GM21423 (cell line): Measurements from ENCODE around the gene DACH1.
"Not testable (repeated sequence)": the region's sequence is repeated elsewhere in the genome, so short reads cannot be mapped to it uniquely, and the experiment has no call there.

ENCODE experiments used
- ATAC-seq: cut with Tn5 transposase; IDR thresholded peaks from one replicate; pipeline ENCODE4 v1.9.1; 2021; ENCODE audit warnings: mild to moderate bottlenecking, moderate library complexity; ENCODE audit not compliant: unreplicated experiment

DACH1 gene

DNA sequence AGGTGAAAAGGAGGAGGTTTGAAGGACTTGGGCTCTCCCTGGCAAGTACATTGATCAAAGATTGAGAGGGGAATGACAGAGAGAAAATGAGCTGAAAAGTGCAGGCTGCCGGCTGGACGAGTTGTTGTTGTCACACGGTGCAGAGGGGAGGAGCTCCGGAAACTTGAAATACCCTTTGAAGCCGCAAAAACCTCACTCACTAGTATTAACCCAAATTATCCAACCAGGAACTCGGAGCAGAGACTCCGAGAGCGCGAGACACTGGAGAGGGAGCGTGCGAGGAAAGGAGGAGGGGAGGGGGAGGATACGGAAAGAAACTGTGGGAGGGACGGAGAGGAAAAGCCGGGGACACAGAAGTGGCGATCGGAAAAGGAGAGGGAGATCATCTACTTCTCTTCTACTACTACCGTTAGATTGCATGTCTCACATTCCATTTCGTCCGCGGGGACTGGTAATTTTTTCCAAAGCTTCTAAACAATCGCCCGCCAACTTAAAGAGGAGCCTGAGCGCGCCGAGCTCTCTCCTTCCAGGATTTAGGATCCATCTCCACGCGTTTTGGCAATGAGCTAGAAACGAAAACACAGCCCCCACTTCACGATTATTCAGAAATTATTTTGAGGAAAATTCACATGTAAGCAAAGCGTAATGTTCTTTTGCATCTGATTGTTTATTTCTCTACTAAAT, at the start of gene DACH1:
TSS of gene DACH1 (minus strand) at position 74 of the 684 bp plus-strand sequence.
- ATAC-seq = peak; percentile 38

DNA sequence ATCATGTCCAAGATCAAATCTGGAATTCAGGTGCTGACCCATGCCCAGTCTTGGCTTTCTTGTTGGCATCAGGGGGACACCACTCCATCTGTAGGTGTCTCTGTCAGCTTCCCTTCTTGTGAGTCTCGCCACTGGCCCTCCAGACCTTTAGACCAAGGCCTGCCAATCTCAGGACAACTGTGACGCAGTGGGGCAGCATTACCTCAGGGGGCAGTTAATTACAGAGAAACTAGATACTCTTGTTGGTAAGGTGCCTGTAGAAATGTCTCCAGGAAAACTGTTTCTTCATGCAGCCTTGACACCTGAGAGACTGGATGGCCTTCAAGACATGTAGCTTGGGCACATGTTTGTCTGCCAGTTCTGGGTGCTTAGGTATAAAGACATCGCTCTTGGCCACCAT, 46.7 kb upstream of the DACH1 start:
- no peak for ATAC-seq

GRCh38 chr13:71912524-71912923, 45.5 kb upstream of the DACH1 start:
- no peak for ATAC-seq

DNA sequence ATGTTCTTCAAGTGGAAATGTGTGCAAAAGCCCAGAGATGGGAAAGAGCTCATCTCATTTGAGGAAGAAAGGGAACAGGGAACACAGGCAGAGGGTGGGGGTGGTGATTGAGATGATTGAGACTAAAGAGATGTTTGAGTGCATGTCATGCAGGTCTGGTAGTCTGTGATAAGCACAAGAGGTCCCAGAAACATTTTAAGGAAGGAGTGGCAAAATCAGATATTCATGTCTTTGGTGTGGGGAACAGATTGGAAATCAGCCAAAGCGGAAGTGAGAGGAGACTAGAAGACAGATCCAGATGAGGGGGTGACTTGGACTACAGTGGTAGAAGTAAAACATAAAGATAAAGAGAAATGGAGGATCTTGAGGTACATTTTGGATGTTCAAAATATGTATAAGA, 39.4 kb upstream of the DACH1 start:
- ATAC-seq = no peak

DNA sequence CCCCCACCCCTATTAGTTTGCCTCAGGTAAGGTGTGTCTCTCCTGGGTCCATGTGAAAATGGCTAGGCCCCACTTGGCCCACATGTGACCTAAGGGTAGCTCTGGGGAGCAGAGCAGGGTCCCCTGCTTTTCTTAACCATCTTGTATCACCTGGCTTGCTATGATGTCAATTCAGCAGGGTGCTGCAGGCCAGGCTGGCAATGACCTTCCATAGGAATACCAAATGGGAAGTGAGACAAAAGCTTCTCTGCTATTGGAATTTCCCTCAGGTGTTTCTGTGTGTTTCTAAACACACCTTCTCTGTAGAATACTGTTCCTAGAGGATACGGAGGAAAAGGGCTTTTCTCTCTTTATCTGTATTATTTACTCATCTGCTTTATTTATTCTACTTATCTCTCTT, 35.7 kb upstream of the DACH1 start:
- no peak for ATAC-seq

GRCh38 chr13:71893506-71893905, 26.5 kb upstream of the DACH1 start:
- not testable (repeated sequence) for ATAC-seq

DNA sequence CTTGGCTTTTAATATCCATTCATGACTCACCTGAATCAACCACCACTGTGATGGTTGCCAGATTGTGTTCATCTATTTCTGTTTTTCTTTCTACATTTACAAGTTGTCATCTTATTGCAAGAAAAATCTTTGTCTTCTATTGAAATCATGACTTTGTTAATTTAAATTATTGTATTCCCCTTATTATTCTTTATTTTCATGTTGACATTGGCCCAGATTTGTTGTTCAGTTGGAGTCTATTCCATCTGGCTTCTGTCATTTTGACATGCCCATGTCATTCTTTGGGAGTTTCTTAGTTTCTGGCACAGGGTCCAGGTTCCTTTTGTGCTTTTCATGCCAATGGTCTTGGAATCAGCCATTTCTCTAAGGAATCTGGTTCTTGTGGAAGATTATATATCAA, 19.9 kb upstream of the DACH1 start:
- no peak for ATAC-seq

- no peak for ATAC-seq
These were observed 15.1 kb upstream of the DACH1 start for GRCh38 chr13:71882120-71882519.

DNA sequence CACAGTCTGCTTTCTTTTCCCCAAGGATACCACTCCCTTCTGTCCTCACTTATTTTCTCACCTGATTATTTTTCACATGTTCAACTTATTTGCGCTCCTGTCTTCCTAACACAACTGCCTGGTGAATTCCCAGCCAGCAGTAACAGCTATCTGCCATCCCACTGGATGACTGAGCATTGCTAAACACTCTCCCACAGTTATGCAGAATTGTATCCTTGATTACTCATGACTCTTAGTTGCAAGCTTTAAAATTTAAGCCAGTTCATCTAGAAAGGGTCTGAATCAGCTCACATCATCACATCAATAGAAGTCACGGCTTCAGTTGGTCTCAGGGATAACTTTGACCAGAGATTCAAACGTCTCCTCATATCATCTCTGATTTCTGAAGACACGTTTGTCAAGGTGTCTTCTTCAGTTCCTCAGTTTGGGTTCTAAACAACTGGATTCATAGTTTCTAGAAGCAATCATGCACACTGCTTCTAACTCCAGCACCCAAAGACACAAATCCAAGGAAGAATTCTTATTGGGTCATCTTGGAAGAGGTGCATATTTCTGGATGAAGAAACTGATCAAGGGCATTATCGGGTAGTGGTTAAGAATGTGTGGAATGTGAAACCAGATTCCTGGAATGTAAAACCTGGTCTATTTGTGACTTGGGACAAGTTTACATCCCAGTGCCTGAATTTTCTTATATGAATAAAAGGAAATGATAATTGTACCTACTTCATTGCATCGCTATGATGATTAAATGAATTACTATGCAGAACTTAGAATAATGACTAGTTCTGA, 13.9 kb upstream of the DACH1 start:
- ATAC-seq = no peak

GRCh38 chr13:71879808-71880344, 12.9 kb upstream of the DACH1 start:
- no peak for ATAC-seq

- ATAC-seq = peak; percentile 97
These were observed 12.1 kb upstream of the DACH1 start for GRCh38 chr13:71879129-71879535.

DNA sequence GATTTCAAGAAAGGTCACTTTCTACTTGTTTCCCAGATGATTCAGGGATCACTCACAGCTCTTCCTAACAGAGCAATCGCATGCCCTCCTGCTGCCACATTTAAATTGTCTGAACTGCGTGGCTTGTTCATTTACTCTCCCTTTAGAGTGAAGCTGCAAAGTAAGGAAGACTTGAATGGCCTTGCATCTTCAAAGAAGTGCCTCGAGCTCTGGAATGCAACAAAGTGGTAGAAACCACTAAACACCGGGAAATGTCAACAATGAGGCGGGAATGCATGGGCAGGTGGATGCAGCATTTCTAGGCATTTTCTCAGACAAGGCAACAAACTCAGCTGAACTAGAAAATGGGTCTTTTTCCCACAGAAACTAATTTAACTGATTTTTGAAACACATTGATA, 10.3 kb upstream of the DACH1 start:
- no peak for ATAC-seq

GRCh38 chr13:71876648-71877255, 9.7 kb upstream of the DACH1 start:
- no peak for ATAC-seq

DNA sequence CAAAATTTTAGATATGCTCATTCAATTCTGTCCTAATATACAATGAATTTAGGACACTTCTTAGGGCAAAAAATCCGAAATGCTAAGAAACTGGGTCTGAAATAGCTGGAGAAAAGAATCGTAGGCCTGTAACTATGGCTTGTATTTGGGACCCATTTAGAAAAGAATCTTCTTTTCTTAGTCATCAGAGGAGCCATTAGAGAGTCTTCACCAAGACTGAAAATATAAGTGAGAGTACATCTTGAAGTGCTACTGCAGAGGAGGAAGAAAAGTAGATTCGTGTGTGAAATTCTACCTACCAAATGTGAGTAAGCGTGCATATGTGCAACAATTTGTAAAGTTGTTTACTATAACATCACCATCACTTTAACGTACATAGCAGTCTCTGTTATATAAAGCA, 8.8 kb upstream of the DACH1 start:
- no peak for ATAC-seq

DNA sequence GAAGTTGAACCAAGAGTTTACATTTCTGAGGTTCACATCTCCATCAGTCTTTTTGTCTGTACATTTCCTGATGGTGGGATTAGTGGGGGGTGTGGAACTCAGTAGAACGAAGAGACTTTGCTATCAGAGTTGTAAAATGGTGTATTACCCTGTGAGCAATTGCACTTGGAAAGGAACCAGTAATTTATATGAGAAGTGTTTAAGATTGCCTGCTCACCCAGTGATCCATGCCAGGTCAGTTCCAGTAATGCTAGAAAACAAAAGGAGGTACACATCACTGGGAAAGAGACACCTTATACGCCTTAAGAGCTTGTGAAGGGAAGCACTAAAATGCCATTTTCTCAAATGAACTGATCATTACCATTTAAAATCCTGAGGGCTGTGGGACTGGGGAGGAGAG, 7.5 kb upstream of the DACH1 start:
- ATAC-seq = no peak

- ATAC-seq = no peak
These were observed 6.6 kb upstream of the DACH1 start for GRCh38 chr13:71873418-71874247.

DNA sequence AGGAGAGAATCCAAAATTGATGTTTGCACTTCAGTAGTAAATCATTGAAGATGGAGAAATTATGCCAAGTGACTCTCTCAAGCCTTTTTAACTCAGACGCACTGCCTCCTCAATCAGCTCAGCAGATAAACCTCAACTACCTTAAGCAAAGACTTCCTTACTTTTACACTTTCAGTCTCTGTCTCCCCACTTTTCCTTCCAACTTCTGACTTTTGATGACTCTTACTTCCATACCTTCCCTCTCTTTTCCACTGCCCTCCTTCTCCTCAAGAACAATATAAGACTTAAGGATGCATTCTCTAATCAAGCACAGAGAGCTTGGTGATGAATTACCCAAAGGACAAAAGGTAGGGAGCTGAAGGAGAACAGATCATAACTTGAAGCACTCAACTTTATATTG, 4.8 kb upstream of the DACH1 start:
- no peak for ATAC-seq

GRCh38 chr13:71871176-71871754, 4.3 kb upstream of the DACH1 start:
- no peak for ATAC-seq

GRCh38 chr13:71870100-71870499, 3.1 kb upstream of the DACH1 start:
- no peak for ATAC-seq

DNA sequence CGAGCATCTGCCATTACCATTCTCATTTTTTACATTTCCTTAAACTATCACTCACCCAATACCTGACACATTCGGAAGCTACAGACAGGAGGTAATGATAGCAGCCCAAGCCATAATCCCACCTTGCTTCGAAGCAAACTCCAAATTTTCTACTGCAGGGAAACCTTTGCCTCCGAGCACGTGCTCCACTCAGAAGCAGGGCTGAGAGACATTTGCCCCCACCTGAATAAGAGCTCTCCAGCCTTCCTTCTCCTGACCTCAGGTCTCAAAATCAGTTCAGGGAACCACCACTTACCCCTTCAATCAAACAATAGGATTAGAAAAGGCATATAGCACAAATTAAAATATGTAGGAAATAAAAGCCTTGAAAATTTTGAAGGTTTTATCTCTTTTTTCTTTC, 2.3 kb upstream of the DACH1 start:
- ATAC-seq = no peak
